ENCODE data around the gene TCF25. TPM values are rescaled to one million over a fixed set of nuclear protein-coding genes. Genes with fewer than 3 reads are reported as not detected.

TCF25 gene
- total and polyA plus RNA-seq, 2 donors (not counting 1 experiment from before 2014, with no cell fraction given) = 150 to 176 TPM

DNA sequence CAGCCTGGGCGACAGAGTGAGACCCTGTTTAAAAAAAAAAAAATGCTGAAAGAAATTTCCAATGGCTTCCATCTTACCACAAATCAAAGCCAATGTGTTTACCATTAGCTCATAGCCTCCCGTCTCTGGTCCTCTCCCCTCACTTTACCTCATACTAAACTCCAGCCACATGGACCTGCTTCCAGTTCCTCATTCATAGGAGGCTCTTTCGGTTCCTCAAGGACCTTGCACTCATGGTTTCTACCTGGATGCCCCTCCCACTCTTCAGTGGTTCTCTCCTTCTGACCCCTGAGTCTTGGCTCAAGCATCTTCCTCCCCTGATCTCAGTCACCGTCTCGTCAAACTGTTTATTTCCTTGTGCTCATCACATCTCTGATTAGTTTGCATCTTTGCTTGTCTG, 71.4 kb downstream of the TCF25 start:
- Histone ChIP-seq H3K9me3 (ENCODE audit: control insufficient read depth, insufficient read depth, low read depth, low read length) (no peaks in the 10 kb centered on the region), H3K4me2 (ENCODE audit: extremely low read depth, insufficient read depth, low read length) (no peak overlapping the region), H3K4me3 (replicated peaks in 1 of 4; ENCODE audit: control extremely low read depth in 1 of 4, insufficient read depth in 1 of 4, low read depth in 3 of 4, low read length in 4 of 4) (no peak overlapping the region), H3K4me1 (ENCODE audit: control insufficient read depth, extremely low read depth, insufficient read depth, low read length) (peaks cover 3% of the 10 kb centered on the region), H3K27me3 (ENCODE audit: control insufficient read depth, insufficient read depth, low read length) (no peaks in the 10 kb centered on the region), H4K20me1 (ENCODE audit: control insufficient read depth, extremely low read depth, insufficient read depth, low read length) (no peaks in the 10 kb centered on the region), H2AFZ (ENCODE audit: low read length) (no peak overlapping the region), H3K36me3 (ENCODE audit: control insufficient read depth, insufficient read depth, low read length) (no peaks in the 10 kb centered on the region), H3K27ac (ENCODE audit: insufficient read depth, low read length) (no peak overlapping the region), H3K79me2 (ENCODE audit: control insufficient read depth, insufficient read depth, low read length) (peaks cover 5% of the 10 kb centered on the region), H3K9ac (ENCODE audit: insufficient read depth, low read length) (no peak overlapping the region)
- DNase-seq (ENCODE audit: low read depth in 2 of 2) = no peak
- TF ChIP-seq EZH2 (IDR thresholded peaks at IDR 0.05; ENCODE audit: low read length, missing control alignments) (no peak), CTCF (conservative IDR thresholded peaks at IDR 0.05 in 1 of 2, IDR thresholded peaks at IDR 0.05 in 1 of 2; ENCODE audit: low read depth in 1 of 2, low read length in 2 of 2) (no peak)

DNA sequence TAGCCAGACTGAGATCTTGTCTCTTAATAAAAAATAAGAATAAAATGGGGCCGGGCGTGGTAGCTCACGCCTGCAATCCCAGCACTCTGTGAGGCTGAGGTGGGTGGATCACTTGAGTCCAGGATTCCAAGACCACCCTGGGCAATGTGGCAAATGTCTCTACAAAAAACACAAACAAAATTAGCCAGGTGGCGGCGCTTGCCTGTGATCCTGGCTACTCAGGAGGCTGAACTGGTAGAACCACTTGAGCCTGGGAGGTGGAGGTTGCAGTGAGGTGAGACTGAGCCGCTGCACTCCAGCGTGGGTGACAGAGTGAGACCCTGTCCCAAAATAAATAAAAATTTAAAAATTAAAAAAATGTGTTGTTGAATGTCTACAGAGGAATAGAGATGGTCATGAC, 72.3 kb downstream of the TCF25 start:
- TF ChIP-seq EZH2 (IDR thresholded peaks at IDR 0.05; ENCODE audit: low read length, missing control alignments) (no peak), CTCF (conservative IDR thresholded peaks at IDR 0.05 in 1 of 2, IDR thresholded peaks at IDR 0.05 in 1 of 2; ENCODE audit: low read depth in 1 of 2, low read length in 2 of 2) (no peak)
- peaks cover 5% of the 10 kb centered on the region for H3K4me1 ChIP-seq (ENCODE audit: control insufficient read depth, extremely low read depth, insufficient read depth, low read length)
- peaks cover 7% of the 10 kb centered on the region for H3K79me2 ChIP-seq (ENCODE audit: control insufficient read depth, insufficient read depth, low read length)
- no peak overlapping the region for H2AFZ ChIP-seq (ENCODE audit: low read length)
- H3K4me2 ChIP-seq (ENCODE audit: extremely low read depth, insufficient read depth, low read length) = no peak overlapping the region
- no peaks in the 10 kb centered on the region for H4K20me1 ChIP-seq (ENCODE audit: control insufficient read depth, extremely low read depth, insufficient read depth, low read length)
- no peak for DNase-seq (ENCODE audit: low read depth in 2 of 2)
- H3K27me3 ChIP-seq (ENCODE audit: control insufficient read depth, insufficient read depth, low read length) = no peaks in the 10 kb centered on the region
- H3K9ac ChIP-seq (ENCODE audit: insufficient read depth, low read length) = no peak overlapping the region
- no peak overlapping the region for H3K27ac ChIP-seq (ENCODE audit: insufficient read depth, low read length)
- H3K4me3 ChIP-seq (replicated peaks in 1 of 4; ENCODE audit: control extremely low read depth in 1 of 4, insufficient read depth in 1 of 4, low read depth in 3 of 4, low read length in 4 of 4) = no peak overlapping the region
- no peaks in the 10 kb centered on the region for H3K9me3 ChIP-seq (ENCODE audit: control insufficient read depth, insufficient read depth, low read depth, low read length)
- H3K36me3 ChIP-seq (ENCODE audit: control insufficient read depth, insufficient read depth, low read length) = no peaks in the 10 kb centered on the region

DNA sequence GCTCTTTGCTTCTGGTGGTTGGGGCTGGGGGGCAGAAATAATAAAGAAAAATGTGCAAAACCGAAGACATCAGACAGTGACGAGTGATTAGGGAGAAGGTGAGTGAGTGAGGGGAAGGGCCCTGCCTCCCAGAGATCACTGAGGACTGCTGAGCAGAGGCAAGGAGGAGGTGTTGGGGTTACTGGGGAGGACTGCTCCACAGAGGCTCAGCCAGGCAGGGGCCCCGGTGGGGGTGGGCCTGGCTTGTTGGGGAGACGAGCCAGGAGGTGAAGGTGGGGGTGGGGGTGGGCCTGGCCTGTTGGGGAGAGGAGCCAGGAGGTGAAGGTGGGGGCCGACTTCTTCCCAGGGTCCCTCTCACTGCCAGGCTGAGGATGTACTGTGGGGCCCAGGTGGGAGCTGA, 73.1 kb downstream of the TCF25 start:
- no peak for DNase-seq (ENCODE audit: low read depth in 2 of 2)

More for the DNA sequence above, 73.1 kb downstream of the TCF25 start:
- no peaks in the 10 kb centered on the region for H3K36me3 ChIP-seq (ENCODE audit: control insufficient read depth, insufficient read depth, low read length)
- no peak overlapping the region for H3K27ac ChIP-seq (ENCODE audit: insufficient read depth, low read length)
- no peaks in the 10 kb centered on the region for H3K9me3 ChIP-seq (ENCODE audit: control insufficient read depth, insufficient read depth, low read depth, low read length)
- no peaks in the 10 kb centered on the region for H3K27me3 ChIP-seq (ENCODE audit: control insufficient read depth, insufficient read depth, low read length)
- H3K4me3 ChIP-seq (replicated peaks in 1 of 4; ENCODE audit: control extremely low read depth in 1 of 4, insufficient read depth in 1 of 4, low read depth in 3 of 4, low read length in 4 of 4) = no peak overlapping the region
- H3K4me1 ChIP-seq (ENCODE audit: control insufficient read depth, extremely low read depth, insufficient read depth, low read length) = peaks cover 5% of the 10 kb centered on the region
- H3K4me2 ChIP-seq (ENCODE audit: extremely low read depth, insufficient read depth, low read length) = no peak overlapping the region
- no peak overlapping the region for H2AFZ ChIP-seq (ENCODE audit: low read length)
- no peaks in the 10 kb centered on the region for H4K20me1 ChIP-seq (ENCODE audit: control insufficient read depth, extremely low read depth, insufficient read depth, low read length)
- no peak for TF ChIP-seq EZH2 (IDR thresholded peaks at IDR 0.05; ENCODE audit: low read length, missing control alignments)
- TF ChIP-seq CTCF (conservative IDR thresholded peaks at IDR 0.05 in 1 of 2, IDR thresholded peaks at IDR 0.05 in 1 of 2; ENCODE audit: low read depth in 1 of 2, low read length in 2 of 2) = no peak
- H3K9ac ChIP-seq (ENCODE audit: insufficient read depth, low read length) = no peak overlapping the region
- peaks cover 7% of the 10 kb centered on the region for H3K79me2 ChIP-seq (ENCODE audit: control insufficient read depth, insufficient read depth, low read length)
